Tibial artery (tissue), 4 donors: ENCODE measurements around the gene MUL1.

ENCODE experiments used
- DNase-seq, 2 donors: peaks; one replicate each; pipeline ENCODE4 v3.0.0-alpha.2; 2019
- H3K27ac ChIP-seq, 2 donors: fragments of 200-600 bp; sonication (generic) in 1 of 2; 1 replicate in 1 of 2; 2 replicates in 1 of 2; pipeline ENCODE4 v1.5.1; 2018 to 2019; ENCODE audit warnings: mild to moderate bottlenecking in 1 of 2
- H3K27me3 ChIP-seq, 2 donors: fragments of 200-600 bp; sonication (generic) in 1 of 2; one replicate each; pipeline versions ENCODE4 v1.5.1 to v1.6.0; 2016 to 2019
- H3K36me3 ChIP-seq, 3 donors: fragments of 200-600 bp; sonication (generic) in 2 of 3; one replicate each; pipeline ENCODE4 v1.5.1; 2016 to 2019; ENCODE audit warnings: mild to moderate bottlenecking in 2 of 3
- H3K4me1 ChIP-seq, 4 donors: fragments of 200-600 bp; sonication (generic) in 2 of 4; 1 replicate in 3 of 4; 2 replicates in 1 of 4; pipeline ENCODE4 v1.5.1; 2016 to 2019
- H3K4me3 ChIP-seq, 2 donors: fragments of 200-600 bp; sonication (generic) in 1 of 2; 1 replicate in 1 of 2; 2 replicates in 1 of 2; pipeline ENCODE4 v1.5.1; 2018 to 2019; ENCODE audit warnings: mild to moderate bottlenecking in 2 of 2
- H3K9me3 ChIP-seq, 3 donors: fragments of 200-600 bp; sonication (generic) in 1 of 3; one replicate each; pipeline ENCODE4 v1.5.1; 2016 to 2019
- CTCF ChIP-seq, 2 experiments: fragments of 200-600 bp in 1 of 2; fragments of 450-650 bp in 1 of 2; IDR thresholded peaks; one replicate each; pipeline ENCODE4 v1.5.1; 2017 to 2019; ENCODE audit warnings: antibody characterized with exemption in 2 of 2, mild to moderate bottlenecking in 1 of 2, moderate library complexity in 1 of 2
- intact Hi-C: fragments of 100-400 bp; cut with DNase I; formaldehyde crosslinking; loops from one replicate; pipeline ENCODE4 v1.15.0; 2023; ENCODE audit warnings: low total_unique reads

The MUL1 gene

DNA sequence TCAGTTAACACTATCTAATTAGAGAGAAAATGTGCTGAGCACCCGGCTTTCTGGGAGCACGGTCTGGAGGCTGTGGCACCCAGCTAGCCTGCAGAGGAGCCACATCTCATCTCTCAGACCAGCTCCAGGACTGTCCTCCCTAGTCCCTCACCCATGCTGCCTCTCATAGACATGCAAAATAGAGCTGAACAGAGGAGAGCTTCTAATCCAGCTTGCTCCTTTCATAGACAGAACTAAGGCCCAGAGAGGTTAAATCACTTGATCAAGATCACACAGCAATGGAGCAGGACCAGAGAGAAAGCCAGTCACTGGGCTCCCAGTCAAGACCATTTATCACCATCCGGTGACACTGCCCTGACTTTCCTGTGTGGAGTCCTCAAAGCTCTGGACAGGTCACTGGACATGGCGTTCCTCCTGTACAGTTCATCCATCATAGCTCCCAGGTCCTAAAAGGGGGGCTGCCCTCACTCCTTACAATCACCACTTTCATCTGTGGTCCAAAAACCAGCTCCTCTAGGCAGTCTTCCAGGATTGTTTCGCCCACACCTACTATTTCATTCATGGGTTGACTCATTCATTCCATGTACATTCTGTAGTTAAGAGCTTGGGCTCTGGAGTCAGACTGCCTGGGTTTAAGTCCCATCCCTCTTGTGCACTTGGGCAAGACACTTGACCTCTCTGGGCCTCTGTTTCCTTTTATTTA lies 13.2 kb downstream of the MUL1 start:
- no peaks in the 10 kb centered on the region for H3K9me3 ChIP-seq
- peaks cover 0 to 8% of the 10 kb centered on the region in 2 donors for H3K27me3 ChIP-seq
- no peak for TF ChIP-seq CTCF (IDR thresholded peaks at IDR 0.05)
- intact Hi-C loops, result loop anchor here (5.0 kb wide), 3 partner anchors 132 to 577 kb away; no protein-coding TSS in a partner anchor
- no peak overlapping the region for H3K4me3 ChIP-seq
- H3K27ac ChIP-seq, result no peak overlapping the region
- peak in 1 of 2 donors; percentile 17 for DNase-seq
- H3K36me3 ChIP-seq, result peaks cover 9 to 30% (median 21%) of the 10 kb centered on the region in 3 donors
- H3K4me1 ChIP-seq, result peaks cover 0 to 8% (median 0%) of the 10 kb centered on the region in 4 donors

GRCh38 chr1:20493839-20494608 lies 13.9 kb downstream of the MUL1 start:
- TF ChIP-seq CTCF (IDR thresholded peaks at IDR 0.05), result peak; percentile 90 to 95
- Histone ChIP-seq H3K4me3 (no peak overlapping the region), H3K27ac (no peak overlapping the region), H3K27me3 (peaks cover 0 to 14% of the 10 kb centered on the region in 2 donors), H3K9me3 (no peaks in the 10 kb centered on the region), H3K4me1 (peaks cover 0 to 8% (median 0%) of the 10 kb centered on the region in 4 donors), H3K36me3 (peaks cover 1 to 22% (median 13%) of the 10 kb centered on the region in 3 donors)
- intact Hi-C loops, result loop anchor here (5.0 kb wide), 2 partner anchors 132 to 577 kb away; no protein-coding TSS in a partner anchor
- peak; percentile 88 to 89 for DNase-seq

GRCh38 chr1:20493309-20493708 lies 14.6 kb downstream of the MUL1 start:
- H3K4me3 ChIP-seq, result no peak overlapping the region
- DNase-seq, result no peak
- intact Hi-C loops, result loop anchor here (5.0 kb wide), 2 partner anchors 131 to 576 kb away; no protein-coding TSS in a partner anchor

GRCh38 chr1:20492751-20493150 lies 15.2 kb downstream of the MUL1 start:
- H3K36me3 ChIP-seq, result peaks cover 0 to 10% (median under 1%) of the 10 kb centered on the region in 3 donors
- TF ChIP-seq CTCF (IDR thresholded peaks at IDR 0.05), result no peak
- no peak overlapping the region for H3K27ac ChIP-seq
- no peaks in the 10 kb centered on the region for H3K9me3 ChIP-seq
- DNase-seq, result no peak
- H3K27me3 ChIP-seq, result peaks cover 0 to 25% of the 10 kb centered on the region in 2 donors
- intact Hi-C loops, result loop anchor here (5.0 kb wide), 2 partner anchors 130 to 575 kb away; no protein-coding TSS in a partner anchor
- peaks cover 0 to 8% (median 0%) of the 10 kb centered on the region in 4 donors for H3K4me1 ChIP-seq
- H3K4me3 ChIP-seq, result no peak overlapping the region

More at GRCh38 chr1:20493309-20493708, 14.6 kb downstream of the MUL1 start:
- Histone ChIP-seq H3K27me3 (peaks cover 0 to 22% of the 10 kb centered on the region in 2 donors), H3K27ac (no peak overlapping the region), H3K36me3 (peaks cover 0 to 15% (median 6%) of the 10 kb centered on the region in 3 donors), H3K4me1 (peaks cover 0 to 8% (median 0%) of the 10 kb centered on the region in 4 donors), H3K9me3 (no peaks in the 10 kb centered on the region)
- no peak for TF ChIP-seq CTCF (IDR thresholded peaks at IDR 0.05)

- Histone ChIP-seq H3K36me3 (peaks cover 0 to under 1% (median 0%) of the 10 kb centered on the region in 3 donors), H3K4me3 (no peak overlapping the region), H3K9me3 (no peaks in the 10 kb centered on the region), H3K4me1 (peaks cover 0 to 10% (median 1%) of the 10 kb centered on the region in 4 donors), H3K27me3 (peaks cover 0 to 33% of the 10 kb centered on the region in 2 donors), H3K27ac (no peak overlapping the region)
- intact Hi-C loops, result loop anchor here (5.0 kb wide), 2 partner anchors 130 to 575 kb away; no protein-coding TSS in a partner anchor
- DNase-seq, result peak in 1 of 2 donors; percentile 58
- TF ChIP-seq CTCF (IDR thresholded peaks at IDR 0.05), result no peak
These were observed 16.1 kb downstream of the MUL1 start for GRCh38 chr1:20491866-20492265.
